GM18507 (cell line): ENCODE data around the gene NDUFAF2.
"Not testable (repeated sequence)": the region's sequence is repeated elsewhere in the genome, so short reads cannot be mapped to it uniquely, and the experiment has no call there.

Experiments used
- DNase-seq: peaks from one replicate; pipeline ENCODE4 v3.0.0; 2011; ENCODE audit warnings: low read depth; ENCODE audit not compliant: insufficient read length; ENCODE audit errors: extremely low spot score
- FAIRE-seq: peaks from 2 replicates; lab custom pipeline; 2011; peaks lifted over from hg19 to GRCh38; lab: Jason Lieb, UNC

NDUFAF2 gene

DNA sequence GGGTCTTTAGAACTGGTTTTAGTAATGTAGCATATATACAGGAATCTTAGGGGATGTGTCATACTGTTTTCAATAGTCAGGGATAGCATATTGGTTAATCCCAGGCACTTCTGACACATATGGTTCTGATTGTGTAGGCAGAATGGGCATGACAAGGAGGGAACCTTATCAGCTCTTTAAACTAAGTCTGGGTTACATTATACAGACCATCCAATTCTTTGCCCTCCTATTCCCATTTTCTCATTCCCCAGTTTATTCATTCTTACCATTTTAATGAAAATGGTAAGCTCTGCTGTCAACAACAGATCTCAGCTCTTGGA, 85.1 kb downstream of the NDUFAF2 start:
- FAIRE-seq (no peak), DNase-seq (no peak)

DNA sequence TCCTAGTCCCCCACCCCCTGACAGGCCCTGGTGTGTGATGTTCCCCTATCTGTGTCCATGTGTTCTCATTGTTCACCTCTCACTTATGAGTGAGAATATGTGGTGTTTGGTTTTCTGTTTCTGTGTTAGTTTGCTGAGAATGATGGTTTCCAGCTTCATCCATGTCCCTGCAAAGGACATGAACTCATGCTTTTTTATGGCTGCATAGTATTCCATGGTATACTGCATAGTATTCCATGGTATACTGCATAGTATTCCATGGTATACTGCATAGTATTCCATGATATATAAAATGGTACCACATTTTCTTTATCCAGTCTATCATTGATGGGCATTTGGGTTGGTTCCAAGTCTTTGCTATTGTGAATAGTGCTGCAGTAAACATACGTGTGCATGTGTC, 86.3 kb downstream of the NDUFAF2 start:
- not testable (repeated sequence) for FAIRE-seq

DNA sequence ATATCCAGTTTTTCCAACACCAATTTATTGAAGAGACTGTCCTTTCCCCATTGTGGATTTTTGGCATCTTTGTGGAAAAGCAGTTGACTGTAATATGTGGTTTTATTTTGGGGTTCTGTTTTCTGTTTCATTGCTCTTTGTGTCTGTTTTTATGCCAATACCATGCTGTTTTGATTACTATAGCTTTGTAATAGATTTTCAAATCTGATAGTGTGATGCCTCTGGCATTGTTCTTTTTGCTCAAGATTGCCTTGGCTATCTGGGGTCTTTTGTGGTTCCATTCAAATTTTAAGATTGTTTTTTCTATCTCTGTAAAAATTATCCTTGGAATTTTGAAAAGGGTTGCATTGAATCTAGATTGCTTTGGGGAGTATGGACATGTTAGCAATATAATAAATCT, 99.5 kb downstream of the NDUFAF2 start:
- DNase-seq (no peak), FAIRE-seq (no peak)

More for the DNA sequence above, 86.3 kb downstream of the NDUFAF2 start:
- not testable (repeated sequence) for DNase-seq

DNA sequence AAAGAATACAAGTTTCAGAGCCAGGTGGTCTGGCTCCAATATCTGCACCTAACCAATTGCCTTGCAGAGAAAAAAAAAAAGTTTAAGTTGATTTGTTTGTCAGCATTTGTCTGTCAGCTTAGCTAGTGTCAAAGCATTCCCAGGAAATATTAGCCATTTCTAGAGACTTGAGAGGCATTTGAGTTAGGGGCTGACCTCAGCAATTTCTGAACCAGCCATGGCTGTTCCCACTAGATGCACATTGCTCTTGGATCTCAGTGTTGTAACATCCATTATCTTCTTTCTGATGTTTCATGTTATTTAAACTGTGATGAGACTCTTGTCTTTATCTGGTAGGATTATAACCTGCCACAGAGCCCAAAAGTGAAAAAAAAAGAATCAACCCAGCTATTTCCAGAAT, 102.3 kb downstream of the NDUFAF2 start:
- no peak for FAIRE-seq

DNA sequence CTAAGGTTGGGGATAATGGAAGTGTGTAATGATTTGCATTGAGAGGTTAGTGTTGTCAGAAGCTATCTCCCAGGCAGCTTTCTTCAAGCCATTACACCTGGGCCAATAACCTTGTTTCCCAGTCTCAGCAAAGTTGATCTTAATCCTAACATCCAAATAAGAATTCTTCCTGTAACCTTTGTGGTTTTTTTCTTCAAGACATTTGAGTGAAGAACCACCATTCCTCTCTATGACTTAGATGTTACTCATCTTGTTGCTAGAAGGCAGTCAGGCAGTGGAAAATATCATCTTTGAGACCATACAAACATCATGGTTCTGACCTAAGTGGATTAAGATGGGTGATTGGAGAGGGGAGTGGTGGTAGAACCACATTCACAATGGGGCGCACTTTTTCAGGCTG, 103.5 kb downstream of the NDUFAF2 start:
- no peak for FAIRE-seq

More for the DNA sequence above, 102.3 kb downstream of the NDUFAF2 start:
- no peak for DNase-seq

DNA sequence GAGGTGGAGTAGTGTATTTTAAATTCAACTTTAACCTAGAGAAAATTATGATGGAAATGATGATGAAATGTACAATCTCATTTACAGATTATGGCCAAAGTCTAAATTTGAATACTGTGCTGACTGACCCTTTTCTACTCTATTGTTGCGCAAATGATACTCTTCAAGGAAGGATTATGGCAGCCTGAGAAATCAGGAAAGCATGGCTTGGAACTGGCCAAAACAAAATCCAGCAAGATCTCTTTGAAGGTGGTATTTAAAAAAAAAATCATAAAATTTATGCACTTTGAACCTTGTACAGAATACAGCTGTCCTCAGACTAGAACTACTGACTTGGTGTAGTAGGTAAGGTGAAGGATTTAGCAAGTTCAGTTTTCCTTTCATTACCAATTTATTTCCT, 105.3 kb downstream of the NDUFAF2 start:
- FAIRE-seq (no peak), DNase-seq (no peak)

More for the DNA sequence above, 103.5 kb downstream of the NDUFAF2 start:
- DNase-seq: no peak

DNA sequence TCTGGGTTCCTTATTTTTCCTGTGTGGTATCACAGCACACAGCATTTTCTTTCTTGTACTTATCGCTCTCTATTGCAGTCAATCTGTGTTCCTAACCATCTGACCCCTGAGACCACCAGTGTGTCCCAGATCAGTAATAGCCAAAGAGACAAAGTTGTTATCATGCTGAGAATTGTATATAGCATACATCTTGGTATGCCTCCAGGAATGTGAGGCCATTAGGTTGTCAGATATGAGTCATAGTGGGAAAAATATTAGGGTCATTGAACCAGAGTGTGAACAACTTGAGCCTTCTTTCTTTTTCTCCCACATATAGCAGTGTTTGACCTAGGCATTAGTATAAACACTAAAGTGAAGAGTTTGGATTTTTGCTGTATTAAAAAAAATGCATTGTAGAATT, 106.3 kb downstream of the NDUFAF2 start:
- FAIRE-seq (no peak), DNase-seq (no peak)

DNA sequence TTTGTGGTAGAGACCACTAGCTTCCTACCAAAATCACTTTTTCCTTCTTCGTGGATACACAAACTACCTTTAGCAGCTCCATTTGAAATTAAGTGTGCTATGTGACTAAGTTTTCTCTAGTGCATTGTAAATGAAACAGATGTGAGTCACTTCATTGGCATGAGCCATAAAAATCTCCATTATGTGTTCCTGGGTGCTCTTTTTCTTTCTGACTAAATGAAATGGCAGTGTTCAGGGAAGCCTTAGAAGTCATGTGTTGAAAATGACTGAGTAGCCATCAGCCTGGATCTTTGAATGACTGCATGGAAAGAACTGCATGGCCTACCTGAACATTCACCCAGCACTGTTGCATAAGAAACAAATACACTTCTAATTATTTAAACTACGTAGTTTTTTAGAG, 107.9 kb downstream of the NDUFAF2 start:
- no peak for DNase-seq
- FAIRE-seq: no peak

DNA sequence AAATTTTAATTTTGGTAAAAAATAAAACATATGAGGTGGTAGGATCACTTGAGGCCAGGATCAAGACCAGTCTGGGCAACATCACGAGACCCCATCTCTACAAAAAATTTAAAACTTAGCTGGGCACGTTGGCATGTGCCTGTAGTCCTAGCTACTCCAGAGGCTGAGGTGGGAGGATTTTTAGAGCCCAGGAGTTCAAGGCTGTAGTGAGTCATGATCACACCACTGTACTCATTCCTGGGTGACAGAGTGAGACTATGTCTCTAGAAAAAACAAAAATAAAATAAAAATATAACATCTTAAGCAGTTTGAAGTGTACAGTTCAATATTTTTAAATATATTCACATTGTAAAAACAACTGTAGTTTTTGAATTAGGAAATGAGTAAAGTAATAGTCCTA, 108.9 kb downstream of the NDUFAF2 start:
- DNase-seq (no peak), FAIRE-seq (no peak)

DNA sequence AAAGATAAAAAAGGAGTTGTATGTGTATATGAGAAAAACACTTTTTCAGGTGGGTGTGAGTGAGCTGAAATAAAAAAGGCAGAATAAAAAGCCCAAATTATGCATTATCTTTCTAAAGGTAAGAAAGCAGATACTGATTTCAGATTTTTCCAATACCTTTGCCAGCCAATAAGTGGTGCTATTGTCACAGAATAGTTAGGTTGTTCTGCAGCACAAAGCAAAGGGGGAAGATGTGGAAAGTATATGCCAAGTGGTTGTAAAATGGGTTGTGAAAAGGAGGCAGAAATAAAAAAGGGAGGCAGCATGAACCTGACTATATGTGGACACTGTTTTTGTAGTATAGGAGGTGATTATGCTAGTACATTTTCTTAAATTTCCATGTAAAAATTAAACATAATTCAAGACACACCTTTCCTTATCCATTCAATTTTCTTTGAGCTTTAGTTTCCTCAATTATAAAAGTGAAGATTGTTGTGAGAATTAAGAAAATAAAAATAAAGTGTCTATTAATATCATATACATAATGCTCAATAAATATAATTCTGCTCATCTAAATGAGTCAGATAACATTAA, 110.5 kb downstream of the NDUFAF2 start:
- FAIRE-seq (peak; percentile 87), DNase-seq (peak; percentile 1)

DNA sequence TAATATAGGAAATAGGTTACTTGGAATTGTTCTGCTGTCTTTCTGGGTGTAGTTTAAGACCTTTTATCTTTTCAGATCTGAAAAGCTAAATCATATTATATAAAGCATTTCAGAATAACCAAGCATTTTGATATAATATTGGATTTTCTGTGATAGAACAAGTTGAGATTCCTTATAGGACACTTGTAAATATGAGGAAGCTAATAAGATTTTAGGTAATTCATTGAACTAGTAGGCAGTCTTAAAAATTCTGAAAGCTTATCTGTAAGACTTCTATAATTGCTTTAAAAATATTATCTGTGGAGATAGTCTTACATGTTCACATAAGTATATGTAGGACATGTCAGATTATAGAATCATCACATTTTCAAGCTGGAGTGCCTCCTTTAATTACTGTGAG, 114.5 kb downstream of the NDUFAF2 start:
- no peak for FAIRE-seq
- no peak for DNase-seq

DNA sequence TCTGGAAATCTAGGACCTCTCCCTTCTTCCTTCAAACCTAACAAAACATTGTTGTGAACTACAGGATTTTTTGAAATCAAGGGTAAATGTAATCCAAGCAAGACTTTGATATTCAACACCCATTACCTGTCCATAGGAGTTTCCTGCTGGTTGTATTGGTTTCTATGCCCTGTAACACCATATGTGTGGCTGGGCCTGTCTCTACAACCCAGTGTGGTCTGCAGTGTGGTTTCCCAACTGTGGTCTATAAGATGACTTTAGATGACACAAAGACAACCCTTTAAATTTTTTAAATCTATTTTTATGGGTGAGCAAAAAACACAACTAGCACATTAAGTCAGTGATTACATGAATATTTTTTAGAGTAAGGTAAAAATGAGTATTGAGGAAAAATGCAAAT, 124.1 kb downstream of the NDUFAF2 start:
- DNase-seq (no peak), FAIRE-seq (no peak)

DNA sequence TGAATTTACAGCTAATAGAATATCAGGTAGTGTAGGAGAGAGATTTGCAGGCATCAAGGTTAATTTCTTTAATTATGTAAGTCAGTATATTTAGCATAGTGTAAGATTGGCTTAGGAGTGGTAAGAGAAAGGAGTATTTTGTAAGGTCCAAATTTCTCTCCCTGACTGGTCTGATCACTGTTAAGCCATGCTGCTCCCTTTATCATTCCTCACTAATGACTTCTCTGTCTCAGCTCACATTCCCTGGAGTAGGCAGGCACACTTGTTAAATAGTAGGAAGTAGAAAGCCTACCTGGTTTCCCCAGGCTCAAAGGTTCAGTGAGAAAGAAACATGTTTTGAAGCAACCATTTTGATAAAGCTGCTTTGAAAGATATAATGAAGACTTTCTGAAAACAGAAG, 126.5 kb downstream of the NDUFAF2 start:
- FAIRE-seq (no peak), DNase-seq (no peak)

DNA sequence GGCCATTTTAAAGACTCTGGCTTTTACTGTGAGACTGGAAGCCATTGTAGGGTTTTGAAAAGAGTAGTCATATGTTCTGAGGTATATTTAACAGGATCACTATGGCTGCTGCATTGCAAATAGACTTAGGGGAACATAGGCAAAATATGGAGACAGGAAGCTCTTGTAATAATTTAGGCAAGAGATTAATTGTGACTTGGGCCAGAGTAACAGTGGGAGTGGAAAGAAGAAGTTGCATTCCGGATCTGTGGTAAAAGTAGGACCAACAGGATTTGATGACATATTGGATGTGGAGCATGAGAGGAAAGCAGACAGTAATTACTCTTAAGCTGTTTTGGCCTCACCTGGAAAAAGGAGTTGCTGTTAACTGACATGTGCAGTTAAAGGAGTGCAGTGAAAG, 131.6 kb downstream of the NDUFAF2 start:
- FAIRE-seq: no peak
- DNase-seq: no peak

DNA sequence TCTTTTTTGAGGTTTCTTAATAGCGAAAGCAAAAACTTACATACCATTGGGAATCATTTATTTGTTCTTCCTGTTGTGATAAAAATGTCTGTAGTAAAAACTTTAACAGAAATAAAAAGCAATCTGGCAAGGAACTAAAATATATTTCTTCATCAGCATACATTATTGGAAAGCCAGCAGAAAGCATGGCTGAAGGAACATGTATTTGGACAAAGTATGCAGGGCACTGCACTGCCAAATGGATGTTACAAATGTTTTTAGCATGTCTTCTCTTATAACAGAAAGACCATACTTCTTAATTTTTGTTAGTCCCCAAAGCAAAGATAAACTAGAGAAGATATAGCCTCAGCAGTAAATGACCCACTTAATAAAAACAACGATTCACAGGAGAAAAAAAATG, 136.7 kb downstream of the NDUFAF2 start:
- FAIRE-seq (no peak), DNase-seq (no peak)

DNA sequence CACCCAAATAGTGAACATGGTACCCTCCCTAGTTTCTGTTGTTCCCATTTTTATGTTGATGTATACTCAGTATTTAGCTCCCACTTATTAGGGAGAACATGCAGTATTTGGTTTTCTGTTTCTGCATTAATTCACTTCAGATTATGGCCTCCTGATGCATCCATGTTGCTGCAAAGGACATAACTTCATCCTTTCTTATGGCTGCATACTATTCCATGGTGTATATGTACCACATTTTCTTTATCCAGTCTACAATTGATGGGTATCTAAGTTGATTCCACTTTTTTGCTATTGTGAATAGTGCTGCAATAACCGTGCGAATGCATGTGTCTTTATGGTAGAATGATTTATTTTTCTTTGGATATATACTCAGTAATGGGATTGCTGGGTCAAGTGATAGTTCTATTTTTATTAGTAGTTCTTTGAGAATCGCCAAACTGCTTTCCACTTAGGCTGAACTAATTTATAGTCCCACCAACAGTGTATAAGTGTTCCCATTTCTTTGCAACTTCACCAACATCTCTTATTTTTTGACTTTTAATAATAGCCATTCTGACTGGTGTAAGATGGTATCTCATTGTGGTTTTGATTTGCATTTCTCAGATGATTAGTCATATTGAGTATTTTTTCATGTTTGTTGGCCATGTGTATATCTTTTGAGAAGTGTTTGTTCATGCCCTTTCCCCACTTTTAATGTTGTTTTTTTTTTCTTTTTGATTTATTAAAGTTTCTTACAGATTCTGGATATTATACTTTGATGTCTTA, 137.7 kb downstream of the NDUFAF2 start:
- FAIRE-seq (no peak), DNase-seq (no peak)

DNA sequence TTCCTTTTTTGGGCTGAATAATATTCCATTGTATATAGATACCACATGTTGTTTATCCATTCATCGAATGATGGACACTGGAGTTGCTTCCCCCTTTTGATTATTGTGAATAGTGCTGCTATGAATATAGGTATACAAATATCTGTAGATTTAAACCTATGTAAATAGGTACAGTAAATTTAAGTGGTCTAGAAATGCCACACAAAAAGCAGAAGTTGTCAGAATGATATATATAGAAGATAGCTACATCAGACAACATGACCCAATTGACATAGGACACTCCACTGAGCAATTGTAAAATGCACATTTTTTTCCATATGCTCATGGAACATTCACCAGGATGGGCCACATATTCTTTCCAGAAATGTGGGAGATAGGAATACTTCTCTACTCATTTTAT, 139.7 kb downstream of the NDUFAF2 start:
- FAIRE-seq (no peak), DNase-seq (no peak)

DNA sequence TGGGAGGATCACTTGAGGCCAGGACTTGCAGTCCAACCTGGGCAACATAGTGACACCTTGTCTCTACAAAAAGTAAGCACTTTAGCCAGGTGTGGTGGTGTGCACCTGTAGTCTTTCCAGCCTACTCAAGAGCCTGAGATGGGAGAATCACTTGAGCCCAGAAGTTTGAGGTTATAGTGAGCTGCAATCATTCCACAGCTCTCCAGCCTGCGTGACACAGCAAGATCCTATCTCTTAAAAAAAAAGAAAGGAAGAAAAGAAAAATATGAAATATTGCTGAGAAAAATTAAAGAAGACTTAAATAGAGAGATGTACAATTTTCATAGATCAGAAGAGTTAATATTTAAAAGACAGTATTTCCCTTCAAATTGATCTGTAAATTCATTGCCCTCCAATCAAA, 140.9 kb downstream of the NDUFAF2 start:
- DNase-seq: no peak
- no peak for FAIRE-seq

DNA sequence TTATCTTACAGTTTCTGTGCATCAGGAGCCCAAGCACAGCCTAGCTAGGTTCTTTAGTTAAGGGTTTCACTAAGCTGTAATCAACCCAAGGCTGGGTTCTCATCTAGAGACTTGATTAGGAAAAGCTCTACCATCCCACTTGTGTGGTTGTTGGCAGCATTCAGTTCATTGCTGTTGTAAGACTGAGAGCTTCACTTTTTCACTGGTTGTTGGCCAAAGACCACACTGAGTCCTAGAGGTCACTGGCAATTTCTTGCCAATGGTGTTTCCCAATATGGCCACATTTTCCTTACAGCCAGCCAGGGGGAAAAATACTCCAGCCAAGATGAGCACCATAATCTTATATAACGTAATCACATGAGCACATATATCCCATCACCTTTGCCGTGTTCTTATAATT, 142.9 kb downstream of the NDUFAF2 start:
- DNase-seq: no peak
- no peak for FAIRE-seq

DNA sequence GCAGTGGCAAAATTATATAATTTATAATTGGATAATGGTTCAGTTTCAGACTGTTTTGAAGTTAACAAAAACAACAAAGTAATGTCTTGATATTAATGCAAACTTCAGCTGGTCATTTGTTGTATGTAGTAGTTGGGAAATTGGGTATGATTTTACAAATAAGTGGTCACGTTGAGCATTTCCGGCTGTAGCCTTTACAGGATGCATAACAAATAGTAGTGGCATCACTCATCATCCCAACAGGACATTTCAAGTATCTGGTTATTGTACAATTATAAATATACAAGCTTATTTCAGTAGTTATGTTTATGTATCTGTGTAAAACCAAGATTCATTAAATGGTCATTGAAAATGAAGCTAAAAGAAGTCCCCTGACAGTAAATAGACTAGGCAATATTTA, 144.3 kb downstream of the NDUFAF2 start:
- no peak for DNase-seq
- FAIRE-seq: no peak

DNA sequence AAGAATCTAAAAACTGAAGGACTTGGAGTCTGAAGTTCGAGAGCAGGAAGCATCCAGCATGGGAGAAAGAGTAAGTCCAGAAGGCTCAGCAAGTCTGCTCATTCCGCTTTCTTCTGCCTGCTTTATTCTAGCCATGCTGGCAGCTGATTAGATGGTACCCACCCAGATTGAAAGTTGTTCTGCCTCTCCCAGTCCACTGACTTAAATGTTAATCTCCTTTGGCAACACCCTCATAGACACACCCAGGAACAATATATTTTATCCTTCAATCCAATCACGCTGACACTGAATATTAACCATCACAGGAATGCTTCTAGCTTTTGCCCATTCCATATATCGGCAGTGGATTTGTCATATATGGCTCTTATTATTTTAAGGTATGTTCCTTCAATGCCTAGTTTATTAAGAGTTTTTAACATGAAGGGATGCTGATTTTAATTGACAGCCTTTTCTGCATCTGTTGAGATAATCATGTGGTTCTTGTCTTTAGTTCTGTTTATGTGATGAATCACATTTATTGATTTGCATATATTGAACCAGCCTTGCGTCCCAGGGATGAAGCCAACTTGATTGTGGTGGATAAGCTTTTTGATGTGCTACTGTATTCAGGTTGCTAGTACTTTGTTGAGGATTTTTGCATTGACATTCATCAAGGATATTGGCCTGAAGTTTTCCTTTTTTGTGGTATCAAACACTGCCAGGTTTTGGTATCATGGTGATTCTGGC, 148.2 kb downstream of the NDUFAF2 start:
- FAIRE-seq, DNase-seq: not testable (repeated sequence)
